ENCODE results near the gene UGCG.
"Not testable (repeated sequence)": the region's sequence is repeated elsewhere in the genome, so short reads cannot be mapped to it uniquely, and the experiment has no call there.

Gene UGCG

DNA sequence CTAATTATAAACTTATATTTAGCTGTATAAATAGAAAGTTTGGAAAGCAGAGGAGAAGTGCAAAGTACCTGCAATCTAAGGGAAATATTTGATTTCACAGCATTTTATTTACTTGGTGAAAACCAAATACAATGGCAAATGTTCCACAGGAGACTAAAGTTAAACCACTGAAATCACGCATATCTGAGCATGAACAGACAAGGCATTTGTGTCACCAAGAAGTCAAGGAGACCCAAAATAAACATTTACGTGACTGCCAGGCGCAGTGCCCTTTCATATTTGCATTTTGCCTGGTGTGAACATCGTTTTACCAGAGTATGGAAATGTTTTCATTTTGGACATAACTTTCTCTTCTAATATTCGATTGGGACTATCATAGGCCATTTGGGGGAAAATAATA lies 20.6 kb downstream of the UGCG start:
- in situ Hi-C loops (cut with MboI; ENCODE audit: low sequenced_read_pairs): no loop called here

GRCh38 chr9:111917980-111918379 lies 21.4 kb downstream of the UGCG start:
- in situ Hi-C loops (cut with MboI; ENCODE audit: low sequenced_read_pairs): no loop called here

GRCh38 chr9:111919875-111920274 lies 23.3 kb downstream of the UGCG start:
- in situ Hi-C loops (cut with MboI; ENCODE audit: low sequenced_read_pairs): no loop called here

GRCh38 chr9:111920531-111920930 lies 23.9 kb downstream of the UGCG start:
- in situ Hi-C loops (cut with MboI; ENCODE audit: low sequenced_read_pairs): no loop called here

- in situ Hi-C loops (cut with MboI; ENCODE audit: low sequenced_read_pairs): no loop called here
These were observed 25.9 kb downstream of the UGCG start for GRCh38 chr9:111922324-111923013.

DNA sequence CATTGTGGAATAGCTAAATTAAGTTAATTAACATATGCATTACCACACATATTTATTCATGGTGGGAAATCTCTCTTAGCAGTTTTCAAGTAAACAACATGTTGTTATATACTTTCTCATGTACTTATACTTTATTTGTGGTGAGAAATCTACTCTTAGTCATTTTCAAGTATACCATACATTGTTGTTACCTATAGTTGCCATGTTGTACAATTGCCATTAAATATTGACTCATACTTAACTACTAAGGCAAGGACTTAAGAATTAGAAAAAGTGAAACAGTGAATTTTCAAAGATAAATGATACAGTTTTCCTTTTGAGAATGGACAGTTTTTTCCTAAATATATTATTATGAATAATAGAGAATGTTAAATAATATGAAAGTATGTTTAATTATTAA lies 27.7 kb downstream of the UGCG start:
- in situ Hi-C loops (cut with MboI; ENCODE audit: low sequenced_read_pairs): no loop called here

- in situ Hi-C loops (cut with MboI; ENCODE audit: low sequenced_read_pairs): no loop called here
These were observed 28.6 kb downstream of the UGCG start for GRCh38 chr9:111925017-111925770.

DNA sequence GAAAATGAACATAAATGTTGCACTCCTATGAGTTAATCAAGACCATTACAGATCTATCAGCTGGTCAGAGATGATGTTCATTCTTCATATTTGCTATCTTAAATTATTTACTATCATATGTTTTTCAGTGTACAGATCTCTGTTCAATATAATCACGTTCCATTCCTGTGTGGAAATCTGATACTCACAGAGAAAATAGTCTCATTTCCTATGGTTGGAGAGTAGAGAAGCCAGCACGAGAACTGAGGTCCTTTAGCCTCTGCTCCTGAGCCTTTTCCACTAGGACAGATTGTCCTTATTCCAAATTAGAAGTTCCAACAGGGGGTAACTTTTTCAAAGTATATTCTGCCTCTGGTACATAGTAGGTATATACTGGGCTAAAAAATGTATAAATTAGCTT lies 29.2 kb downstream of the UGCG start:
- in situ Hi-C loops (cut with MboI; ENCODE audit: low sequenced_read_pairs): no loop called here

- in situ Hi-C loops (cut with MboI; ENCODE audit: low sequenced_read_pairs): no loop called here
These were observed 29.8 kb downstream of the UGCG start for GRCh38 chr9:111926421-111926875.

DNA sequence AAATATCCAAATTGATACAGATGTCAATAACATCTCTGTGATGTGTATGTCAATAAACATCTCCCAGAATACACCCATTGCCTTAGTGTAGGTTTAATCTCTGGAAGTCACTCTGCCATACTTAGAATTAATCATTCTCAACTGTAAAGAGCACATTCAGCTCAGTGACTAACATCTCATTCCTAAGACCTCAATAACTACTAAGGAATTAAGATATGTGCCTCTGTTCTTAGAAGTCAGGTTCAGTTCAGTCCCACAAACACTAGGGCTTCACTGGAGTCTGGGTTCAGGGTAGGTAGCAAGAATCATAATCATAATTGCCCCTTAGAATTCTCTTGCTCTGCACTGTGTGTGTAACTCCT lies 31.7 kb downstream of the UGCG start:
- in situ Hi-C loops (cut with MboI; ENCODE audit: low sequenced_read_pairs): no loop called here

DNA sequence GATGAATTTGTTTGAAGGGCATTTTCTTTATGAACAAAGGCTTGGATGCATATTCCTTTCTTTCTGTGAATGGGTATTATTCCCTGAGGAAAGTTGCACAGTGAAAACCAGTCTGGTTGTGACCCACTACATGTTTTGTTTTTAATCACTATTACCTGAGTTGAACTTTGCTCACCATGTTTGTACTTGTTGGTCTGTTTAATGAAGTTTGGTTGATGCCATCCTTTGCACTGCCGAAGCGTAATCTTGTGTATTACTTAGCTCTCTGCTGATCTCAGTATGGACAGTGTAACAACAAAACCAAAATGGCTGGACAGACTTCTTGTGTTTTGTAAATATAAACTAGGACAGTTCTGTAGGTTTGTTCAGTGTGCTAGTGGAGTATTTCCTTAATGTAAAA lies 38.1 kb downstream of the UGCG start:
- in situ Hi-C loops (cut with MboI; ENCODE audit: low sequenced_read_pairs): no loop called here

DNA sequence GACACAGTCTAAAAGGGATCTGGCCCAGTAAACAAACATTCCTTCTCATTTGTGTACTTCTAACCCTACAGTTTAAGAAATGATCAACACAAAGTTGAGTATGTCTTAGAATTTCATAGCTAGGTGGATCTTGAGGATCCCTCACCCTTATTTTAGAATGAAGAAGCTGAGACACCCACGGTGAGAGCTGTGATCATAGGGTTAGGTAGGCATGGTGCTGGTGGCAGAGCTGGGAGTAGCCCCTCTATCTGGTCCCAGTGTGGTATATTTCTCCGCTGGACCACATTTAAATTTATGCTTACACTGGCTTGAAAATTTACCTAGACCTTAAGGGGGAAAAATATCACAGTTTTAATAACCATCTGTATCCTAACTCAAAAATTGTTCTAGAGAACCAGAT lies 39.8 kb downstream of the UGCG start:
- in situ Hi-C loops (cut with MboI; ENCODE audit: low sequenced_read_pairs): no loop called here

GRCh38 chr9:111937301-111937700 lies 40.7 kb downstream of the UGCG start:
- in situ Hi-C loops (cut with MboI; ENCODE audit: low sequenced_read_pairs): no loop called here

GRCh38 chr9:111937781-111938426 lies 41.3 kb downstream of the UGCG start:
- in situ Hi-C loops (cut with MboI; ENCODE audit: low sequenced_read_pairs): no loop called here

GRCh38 chr9:111938427-111938800 lies 41.8 kb downstream of the UGCG start:
- in situ Hi-C loops (cut with MboI; ENCODE audit: low sequenced_read_pairs): no loop called here

DNA sequence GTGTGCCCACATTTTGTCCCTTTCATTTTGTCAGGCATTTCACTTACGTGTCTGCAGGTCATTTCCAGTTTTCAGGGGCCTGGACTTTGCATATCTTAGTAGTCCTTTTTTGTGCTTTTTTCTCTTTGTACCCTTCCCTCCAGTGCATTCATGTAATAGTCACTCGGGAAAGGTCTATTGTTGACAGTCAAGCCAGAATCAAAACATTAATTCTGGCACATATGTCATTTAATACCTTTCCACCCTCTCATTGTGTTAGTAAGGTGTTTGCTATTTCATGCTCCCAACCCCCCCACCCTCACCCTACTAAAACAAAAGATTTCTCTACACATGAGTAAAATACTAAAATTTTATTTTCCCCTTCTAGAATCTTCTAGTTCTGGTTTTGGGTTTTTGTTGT lies 42.7 kb downstream of the UGCG start:
- in situ Hi-C loops (cut with MboI; ENCODE audit: low sequenced_read_pairs): no loop called here

GRCh38 chr9:111940697-111941096 lies 44.1 kb downstream of the UGCG start:
- in situ Hi-C loops (cut with MboI; ENCODE audit: low sequenced_read_pairs): no loop called here

- in situ Hi-C loops (cut with MboI; ENCODE audit: low sequenced_read_pairs): no loop called here
These were observed 46.6 kb downstream of the UGCG start for GRCh38 chr9:111943200-111943599.

DNA sequence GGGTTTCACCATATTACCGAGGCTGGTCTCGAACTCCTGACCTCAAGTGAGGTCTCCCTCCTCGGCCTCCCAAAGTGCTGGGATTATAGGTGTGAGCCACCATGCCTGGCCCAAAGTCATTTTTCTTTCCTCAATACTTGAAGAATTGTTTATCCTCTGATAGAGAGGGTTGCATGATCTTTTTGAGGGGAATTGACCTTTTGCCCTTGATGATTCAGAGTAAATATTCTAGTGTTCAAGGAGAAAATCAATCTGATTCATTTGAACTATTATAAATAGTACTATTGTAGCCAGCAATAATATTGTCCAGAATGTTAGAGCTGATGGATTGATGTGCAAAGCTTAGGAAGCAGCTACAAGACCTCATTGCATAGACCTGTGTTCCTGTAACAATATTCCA lies 47.1 kb downstream of the UGCG start:
- in situ Hi-C loops (cut with MboI; ENCODE audit: low sequenced_read_pairs): no loop called here

DNA sequence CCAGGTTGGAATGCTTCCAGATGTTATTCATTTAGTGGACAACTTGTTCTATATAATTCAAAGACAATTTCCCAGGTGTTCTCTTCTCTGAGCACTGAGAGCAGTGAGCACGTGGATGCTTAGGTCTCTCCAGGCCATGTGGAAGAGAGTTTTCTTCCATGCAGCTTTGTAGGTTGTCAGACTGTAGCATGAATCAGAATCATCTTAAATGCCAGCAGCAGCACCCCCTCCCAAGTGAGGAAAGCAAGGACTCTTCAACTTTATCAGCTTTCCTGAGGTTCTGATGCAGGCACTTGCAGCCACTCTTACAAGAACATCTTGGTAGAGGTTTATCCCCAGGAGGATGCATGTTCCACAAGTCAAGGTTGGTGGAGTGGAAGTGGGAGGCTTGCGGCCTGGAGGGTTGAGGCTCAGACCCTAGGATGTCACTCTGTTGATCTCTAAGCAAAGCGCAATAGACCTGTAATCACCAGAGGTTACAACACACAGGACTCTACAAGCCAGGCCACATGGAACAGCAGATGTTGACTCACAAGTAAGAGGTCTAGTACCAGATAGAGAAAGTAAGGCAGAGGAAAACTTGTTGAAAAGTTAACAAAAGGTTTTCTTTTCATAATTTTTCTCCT lies 47.7 kb downstream of the UGCG start:
- in situ Hi-C loops (cut with MboI; ENCODE audit: low sequenced_read_pairs): no loop called here

- in situ Hi-C loops (cut with MboI; ENCODE audit: low sequenced_read_pairs): no loop called here
These were observed 48.6 kb downstream of the UGCG start for GRCh38 chr9:111945216-111945615.

- in situ Hi-C loops (cut with MboI; ENCODE audit: low sequenced_read_pairs): not testable (repeated sequence)
These were observed 51.5 kb downstream of the UGCG start for GRCh38 chr9:111948109-111948508.
